H1 (cell line): ENCODE measurements around the gene VIPAS39. TPM values are rescaled to one million over a fixed set of nuclear protein-coding genes. Genes with fewer than 3 reads are reported as not detected.

ENCODE experiments used
- CTCF ChIA-PET: fragments of 300-600 bp; sonication (Branson Sonifier 250); formaldehyde crosslinking; loops from one replicate; lab custom pipeline; 2021; ENCODE audit not compliant: partially characterized antibody; lab: Charles Lee
- POLR2A ChIA-PET: fragments of 300-600 bp; sonication (Branson Sonifier 250); formaldehyde crosslinking; loops from one replicate; lab custom pipeline; 2021; ENCODE audit warnings: inconsistent platforms; ENCODE audit not compliant: partially characterized antibody; lab: Charles Lee
- DNase-seq, 2 experiments: peaks; one replicate each; pipeline versions ENCODE4 v3.0.0 to v3.0.0-alpha.2; 2010 to 2022; ENCODE audit warnings: low spot score in 2 of 2, low read depth in 1 of 2, mixed read lengths in 1 of 2
- FAIRE-seq: peaks from 2 replicates; lab custom pipeline; 2011; peaks lifted over from hg19 to GRCh38; lab: Jason Lieb, UNC
- H2AFZ ChIP-seq: 2 replicates; pipeline ENCODE4 v1.8.1; 2012; ENCODE audit warnings: low read length, inconsistent platforms
- H2AK5ac ChIP-seq: 2 replicates; pipeline ENCODE4 v1.6.1; 2013; ENCODE audit warnings: low read depth, low read length
- H2BK120ac ChIP-seq: replicated peaks from 2 replicates; pipeline ENCODE3; 2013; ENCODE audit warnings: low read depth, low read length, inconsistent platforms
- H2BK12ac ChIP-seq: 2 replicates; pipeline ENCODE4 v1.6.1; 2013; ENCODE audit warnings: low read depth, low read length
- H2BK15ac ChIP-seq: 2 replicates; pipeline ENCODE4 v1.6.1; 2013; ENCODE audit warnings: low read length
- H2BK20ac ChIP-seq: 2 replicates; pipeline ENCODE4 v1.6.1; 2013; ENCODE audit warnings: low read length
- H2BK5ac ChIP-seq: 2 replicates; pipeline ENCODE4 v1.6.1; 2013; ENCODE audit warnings: low read depth, low read length
- H3K14ac ChIP-seq: 2 replicates; pipeline ENCODE4 v1.6.1; 2013; ENCODE audit warnings: inconsistent platforms; ENCODE audit not compliant: insufficient read length
- H3K18ac ChIP-seq: 2 replicates; pipeline ENCODE4 v1.6.1; 2013; ENCODE audit warnings: low read length; ENCODE audit errors: extremely low read depth
- H3K23ac ChIP-seq: 2 replicates; pipeline ENCODE4 v1.6.1; 2013; ENCODE audit warnings: inconsistent platforms; ENCODE audit not compliant: insufficient read length
- H3K23me2 ChIP-seq: 2 replicates; pipeline ENCODE4 v1.6.1; 2013; ENCODE audit warnings: low read depth, low read length
- H3K27ac ChIP-seq: 2 replicates; pipeline ENCODE4 v1.6.1; 2011; ENCODE audit warnings: low read depth, low read length, inconsistent platforms
- H3K27me3 ChIP-seq, 4 experiments: replicated peaks in 1 of 4; 1 replicate in 1 of 4; 2 replicates in 3 of 4; pipeline versions ENCODE4 v1.6.1 to v1.8.1; 2011 to 2013; ENCODE audit warnings: low read length in 3 of 4, mild to moderate bottlenecking in 3 of 4, inconsistent platforms in 2 of 4, mixed read lengths in 2 of 4, moderate library complexity in 1 of 4; ENCODE audit not compliant: control insufficient read depth in 3 of 4, insufficient read depth in 3 of 4; ENCODE audit errors: extremely low read depth in 1 of 4
- H3K36me3 ChIP-seq, 4 experiments: 2 replicates each; pipeline versions ENCODE4 v1.6.1 to v1.8.1; 2011 to 2013; ENCODE audit warnings: mild to moderate bottlenecking in 4 of 4, low read length in 3 of 4, moderate library complexity in 2 of 4, control low read depth in 1 of 4, inconsistent platforms in 1 of 4; ENCODE audit not compliant: insufficient read depth in 4 of 4, control insufficient read depth in 2 of 4
- H3K4ac ChIP-seq: replicated peaks from 2 replicates; pipeline ENCODE3; 2013; ENCODE audit warnings: low read length, low read depth, mixed read lengths, inconsistent platforms; ENCODE audit not compliant: insufficient read length
- H3K4me1 ChIP-seq, 4 experiments: replicated peaks in 1 of 4; 1 replicate in 1 of 4; 2 replicates in 3 of 4; pipeline versions ENCODE4 v1.6.1 to v1.8.1; 2011 to 2013; ENCODE audit warnings: low read length in 3 of 4, inconsistent platforms in 2 of 4, mixed read lengths in 1 of 4; ENCODE audit not compliant: insufficient read depth in 4 of 4, control insufficient read depth in 3 of 4
- H3K4me2 ChIP-seq, 2 experiments: 2 replicates each; pipeline versions ENCODE4 v1.6.1 to v1.8.1; 2011 to 2013; ENCODE audit warnings: low read depth in 2 of 2, low read length in 2 of 2, control low read depth in 1 of 2, inconsistent platforms in 1 of 2, mild to moderate bottlenecking in 1 of 2; ENCODE audit not compliant: insufficient read depth in 1 of 2
- H3K4me3 ChIP-seq, 4 experiments: fragments of 200-600, 300-600 bp in 1 of 4; sonication (generic), shearing (Covaris generic), sonication (Bioruptor Twin) in 1 of 4; 2 replicates each; pipeline versions ENCODE4 v1.5.1 to v1.8.1; 2011 to 2016; ENCODE audit warnings: low read length in 4 of 4, low read depth in 3 of 4, control low read depth in 2 of 4, inconsistent platforms in 2 of 4, mild to moderate bottlenecking in 2 of 4, mixed read lengths in 1 of 4, moderate library complexity in 1 of 4; ENCODE audit not compliant: insufficient read depth in 2 of 4; ENCODE audit errors: extremely low read depth in 1 of 4
- H3K56ac ChIP-seq: replicated peaks from 2 replicates; pipeline ENCODE3; 2013; ENCODE audit warnings: low read depth, mild to moderate bottlenecking, mixed read lengths, low read length, inconsistent platforms; ENCODE audit not compliant: insufficient read length
- H3K79me1 ChIP-seq: 2 replicates; pipeline ENCODE4 v1.6.1; 2013; ENCODE audit warnings: low read depth, low read length, control low read depth
- H3K79me2 ChIP-seq, 2 experiments: 2 replicates each; pipeline versions ENCODE4 v1.6.1 to v1.8.1; 2012 to 2013; ENCODE audit warnings: low read length in 2 of 2, mild to moderate bottlenecking in 2 of 2, inconsistent platforms in 1 of 2; ENCODE audit not compliant: insufficient read depth in 2 of 2, control insufficient read depth in 1 of 2
- H3K9ac ChIP-seq, 4 experiments: replicated peaks in 1 of 4; 1 replicate in 1 of 4; 2 replicates in 3 of 4; pipeline versions ENCODE4 v1.6.1 to v1.8.1; 2011 to 2013; ENCODE audit warnings: low read depth in 3 of 4, low read length in 3 of 4, control low read depth in 2 of 4, mild to moderate bottlenecking in 2 of 4, moderate library complexity in 2 of 4, inconsistent platforms in 1 of 4; ENCODE audit errors: extremely low read depth in 1 of 4
- H3K9me3 ChIP-seq, 2 experiments: 2 replicates each; pipeline versions ENCODE4 v1.6.1 to v1.8.1; 2012 to 2013; ENCODE audit warnings: mild to moderate bottlenecking in 2 of 2, moderate library complexity in 2 of 2, control low read depth in 1 of 2, inconsistent platforms in 1 of 2, low read depth in 1 of 2, low read length in 1 of 2, mixed read lengths in 1 of 2; ENCODE audit not compliant: insufficient read depth in 2 of 2
- H4K20me1 ChIP-seq, 2 experiments: replicated peaks in 1 of 2; 2 replicates each; pipeline versions ENCODE3 to v1.8.1; 2011 to 2013; ENCODE audit warnings: inconsistent platforms in 2 of 2, low read length in 2 of 2, mild to moderate bottlenecking in 1 of 2; ENCODE audit not compliant: insufficient read depth in 2 of 2, control insufficient read depth in 1 of 2
- H4K5ac ChIP-seq: 2 replicates; pipeline ENCODE4 v1.6.1; 2013; ENCODE audit warnings: low read length, low read depth, mixed read lengths, inconsistent platforms; ENCODE audit not compliant: insufficient read length
- H4K8ac ChIP-seq: 2 replicates; pipeline ENCODE4 v1.8.0; 2013; ENCODE audit warnings: mild to moderate bottlenecking, moderate library complexity, low read length, inconsistent platforms; ENCODE audit not compliant: insufficient read depth; ENCODE audit errors: extremely low read depth
- H4K91ac ChIP-seq: replicated peaks from 2 replicates; pipeline ENCODE3; 2013; ENCODE audit warnings: low read length, mixed read lengths, inconsistent platforms; ENCODE audit not compliant: insufficient read length
- ASH2L ChIP-seq: fragments of 200-600, 300-600 bp; sonication (generic); IDR thresholded peaks from one replicate; pipeline ENCODE4 v1.7.1; 2017; ENCODE audit warnings: low read length
- HDAC6 ChIP-seq: IDR thresholded peaks from one replicate; pipeline ENCODE4 v1.7.1; 2012; ENCODE audit warnings: low read depth, mild to moderate bottlenecking, inconsistent platforms, low read length, moderate library complexity
- MAX ChIP-seq: IDR thresholded peaks from 2 replicates; pipeline ENCODE4 v1.6.1; 2012; ENCODE audit warnings: inconsistent platforms
- POU5F1 ChIP-seq: IDR thresholded peaks from 2 replicates; pipeline ENCODE4 v1.6.1; 2011; ENCODE audit warnings: low read depth, mild to moderate bottlenecking, low read length, moderate library complexity
- RBBP5 ChIP-seq: IDR thresholded peaks from 2 replicates; pipeline ENCODE4 v1.7.1; 2012; ENCODE audit warnings: low read depth, mild to moderate bottlenecking, inconsistent platforms, low read length, moderate library complexity, borderline replicate concordance
- RNF2 ChIP-seq: fragments of 200-900, 300-1000 bp; sonication (generic); IDR thresholded peaks from 2 replicates; pipeline ENCODE4 v1.7.1; 2016; ENCODE audit warnings: borderline replicate concordance, low read depth, mild to moderate bottlenecking, antibody characterized with exemption, low read length; ENCODE audit not compliant: poor library complexity, severe bottlenecking; ENCODE audit errors: missing control alignments
- RXRA ChIP-seq: IDR thresholded peaks from 2 replicates; pipeline ENCODE4 v1.6.1; 2011; ENCODE audit warnings: low read depth, mild to moderate bottlenecking, low read length, moderate library complexity; ENCODE audit not compliant: insufficient read depth
- WGBS, 2 experiments: shearing (Covaris generic) in 1 of 2; methylation state at CpG; one replicate each; pipeline versions ENCODE4 v1.1.6 to v1.1.7; 2013 to 2015; ENCODE audit warnings: low lambda C conversion rate in 2 of 2, mixed read lengths in 2 of 2, inconsistent platforms in 1 of 2, low coverage in 1 of 2, missing lambda C conversion rate in 1 of 2; ENCODE audit not compliant: insufficient replicate concordance in 2 of 2, insufficient coverage in 1 of 2, insufficient read length in 1 of 2; ENCODE audit errors: extremely low coverage in 1 of 2, missing lambda C conversion rate in 1 of 2; 5-methylcytosine and 5-hydroxymethylcytosine counted together
- polyA plus RNA-seq, 7 experiments: library from polyadenylated mRNA; depleted of rRNA in 3 of 7; stranded (reverse) in 5 of 7; unstranded in 2 of 7; fragments of >200 nt in 5 of 7; fragments of 200-250 nt in 2 of 7; gene quantifications; 1 replicate in 5 of 7; 2 replicates in 1 of 7; 4 replicates in 1 of 7; pipeline versions ENCODE4 v1.2.1 to v1.2.3, GENCODE V29; 2011 to 2013; ENCODE audit warnings: missing spikeins in 2 of 7, mixed read lengths in 2 of 7
- total RNA-seq: library from RNA; stranded (reverse); fragmentation: NEBNext Ultra II Directional; extraction: Animal tissue kit (Norgen Biotek cat#: 25700); gene quantifications from 2 replicates; pipeline ENCODE4 v1.2.1, GENCODE V29; 2021

The VIPAS39 gene
- total and polyA plus RNA-seq, 2 of the 8 experiments (the other 6 are each of a cell fraction or from before 2014, with no cell fraction given): 19.6 to 20.6 TPM

- FAIRE-seq: no peak
- peaks cover 10 to 28% (median 18%) of the 10 kb centered on the region in 4 experiments; a peak in 7 of 8 replicates for H3K36me3 ChIP-seq
- H2BK5ac ChIP-seq: no peak within 1 kb of the TSS
- no peak within 1 kb of the TSS for H3K18ac ChIP-seq
- no peak within 1 kb of the TSS for H3K4me3 ChIP-seq
- H4K5ac ChIP-seq: no peak within 1 kb of the TSS
- no peaks in the 10 kb centered on the region for H3K27me3 ChIP-seq
- WGBS, 2 experiments: 94% methylated on average over 1 of the region's 1 CpG; no CpG with 5 or more reads in 1 of the 2 experiments
- CTCF ChIA-PET: no interaction called here
- no peak within 1 kb of the TSS for H2BK15ac ChIP-seq
- H3K56ac ChIP-seq: no peak within 1 kb of the TSS
- no peak for TF ChIP-seq MAX
- no peak for TF ChIP-seq RBBP5
- TF ChIP-seq RNF2: no peak
- TF ChIP-seq ASH2L: no peak
- no peak for TF ChIP-seq RXRA
- no peak for TF ChIP-seq POU5F1
- no peak for TF ChIP-seq HDAC6
- TF ChIP-seq, all 59 proteins: peak for 0
- Histone ChIP-seq H4K8ac (no peak within 1 kb of the TSS), H2BK20ac (no peak within 1 kb of the TSS), H3K9ac (no peak within 1 kb of the TSS), H3K23ac (no peak within 1 kb of the TSS), H3K79me2 (no peaks in the 10 kb centered on the region), H3K14ac (no peak within 1 kb of the TSS), H3K23me2 (no peaks in the 10 kb centered on the region), H2BK12ac (no peak within 1 kb of the TSS), H3K27ac (no peak within 1 kb of the TSS), H2AK5ac (no peak within 1 kb of the TSS), H3K9me3 (peaks cover 5 to 12% of the 10 kb centered on the region in 2 experiments; a peak in 2 of 4 replicates), H3K4ac (no peak within 1 kb of the TSS), H2BK120ac (no peak within 1 kb of the TSS), H3K79me1 (no peaks in the 10 kb centered on the region), H3K4me1 (peaks cover 2 to 8% (median 4%) of the 10 kb centered on the region in 4 experiments; a peak in 4 of 7 replicates), H2AFZ (no peak within 1 kb of the TSS), H4K91ac (no peak within 1 kb of the TSS), H3K4me2 (no peak within 1 kb of the TSS; a peak in 1 of 4 replicates), H4K20me1 (no peaks in the 10 kb centered on the region)
- POLR2A ChIA-PET: no interaction called here
- no peak for DNase-seq
Observed at GRCh38 chr14:77423423-77423822, 34.0 kb downstream of the VIPAS39 start, which contains the start of gene NOXRED1. NOXRED1 (minus strand) TSS chr14:77423523; CDS start chr14:77422889, 634 bp downstream.
